WTC11 (cell line): ENCODE data around the gene DOC2A. TPM values are rescaled to one million over a fixed set of nuclear protein-coding genes. Genes with fewer than 3 reads are reported as not detected.

Source experiments
- ATAC-seq: fragments of 200-7000 bp; cut with Tn5 transposase; 2 replicates; pipeline ENCODE4 v1.10.0; 2021; ENCODE audit warnings: mild to moderate bottlenecking, moderate library complexity
- CTCF ChIA-PET: fragments of 300-600 bp; sonication (Branson Sonifier 250); formaldehyde crosslinking; loops from one replicate; lab custom pipeline; 2021; ENCODE audit warnings: antibody characterized with exemption; lab: Charles Lee
- POLR2A ChIA-PET: fragments of 350-600 bp; sonication (Branson Sonifier 250); formaldehyde crosslinking; loops from one replicate; lab custom pipeline; 2021; ENCODE audit warnings: antibody characterized with exemption; lab: Charles Lee
- DNase-seq: peaks from one replicate; pipeline ENCODE4 v3.0.0; 2021; ENCODE audit warnings: low spot score
- H3K27ac Mint-ChIP-seq: 2 replicates; pipeline ENCODE4 v1.8.0; 2021; ENCODE audit warnings: mixed read lengths
- H3K27me3 Mint-ChIP-seq: 2 replicates; pipeline ENCODE4 v1.8.0; 2021; ENCODE audit warnings: low read depth, mild to moderate bottlenecking, moderate library complexity, mixed read lengths
- H3K36me3 Mint-ChIP-seq: 2 replicates; pipeline ENCODE4 v1.8.0; 2021; ENCODE audit warnings: mixed read lengths
- H3K4me1 Mint-ChIP-seq: 2 replicates; pipeline ENCODE4 v1.8.0; 2022; ENCODE audit warnings: mixed read lengths
- H3K4me3 Mint-ChIP-seq: 2 replicates; pipeline ENCODE4 v1.8.0; 2021; ENCODE audit warnings: mild to moderate bottlenecking, moderate library complexity, mixed read lengths
- H3K9me3 Mint-ChIP-seq: 2 replicates; pipeline ENCODE4 v1.8.0; 2021; ENCODE audit warnings: mixed read lengths
- ATF1 ChIP-seq: sonication (generic); formaldehyde crosslinking; IDR thresholded peaks from 2 replicates; pipeline ENCODE4 v1.8.1; 2023; ENCODE audit warnings: mild to moderate bottlenecking, moderate library complexity, missing genetic modification reagents
- ATF6 ChIP-seq: sonication (generic); formaldehyde crosslinking; IDR thresholded peaks from 2 replicates; pipeline ENCODE4 v1.8.1; 2023; ENCODE audit warnings: mild to moderate bottlenecking, missing genetic modification reagents
- CREB1 ChIP-seq: sonication (generic); formaldehyde crosslinking; IDR thresholded peaks from 2 replicates; pipeline ENCODE4 v1.8.0; 2023; ENCODE audit warnings: mild to moderate bottlenecking, missing genetic modification reagents
- E2F1 ChIP-seq: sonication (generic); formaldehyde crosslinking; IDR thresholded peaks from 2 replicates; pipeline ENCODE4 v1.8.0; 2022; ENCODE audit warnings: mild to moderate bottlenecking, missing genetic modification reagents
- FOXK1 ChIP-seq: sonication (generic); formaldehyde crosslinking; IDR thresholded peaks from 2 replicates; pipeline ENCODE4 v1.8.0; 2022; ENCODE audit warnings: mild to moderate bottlenecking, moderate library complexity, missing genetic modification reagents
- FOXP4 ChIP-seq: sonication (generic); formaldehyde crosslinking; IDR thresholded peaks from 2 replicates; pipeline ENCODE4 v1.8.0; 2022; ENCODE audit warnings: mild to moderate bottlenecking, missing genetic modification reagents
- JUN ChIP-seq: sonication (generic); formaldehyde crosslinking; IDR thresholded peaks from 2 replicates; pipeline ENCODE4 v1.8.0; 2023; ENCODE audit warnings: mild to moderate bottlenecking, missing genetic modification reagents
- MAX ChIP-seq: sonication (generic); formaldehyde crosslinking; IDR thresholded peaks from 2 replicates; pipeline ENCODE4 v1.8.0; 2022; ENCODE audit warnings: mild to moderate bottlenecking, missing genetic modification reagents
- MYBL2 ChIP-seq: sonication (generic); formaldehyde crosslinking; IDR thresholded peaks from 2 replicates; pipeline ENCODE4 v1.8.1; 2023; ENCODE audit warnings: mild to moderate bottlenecking, moderate library complexity, missing genetic modification reagents
- OVOL2 ChIP-seq: fragments of 250-450 bp; sonication (Bioruptor Pico); IDR thresholded peaks from 2 replicates; pipeline ENCODE4 v1.9.0; 2021; ENCODE audit warnings: mild to moderate bottlenecking, borderline replicate concordance
- PREB ChIP-seq: sonication (generic); formaldehyde crosslinking; IDR thresholded peaks from 2 replicates; pipeline ENCODE4 v1.8.1; 2022; ENCODE audit warnings: mild to moderate bottlenecking, missing genetic modification reagents, moderate library complexity, borderline replicate concordance
- SMAD3 ChIP-seq: sonication (generic); formaldehyde crosslinking; IDR thresholded peaks from 2 replicates; pipeline ENCODE4 v1.8.0; 2022; ENCODE audit warnings: missing genetic modification reagents, mild to moderate bottlenecking, borderline replicate concordance
- SP1 ChIP-seq: sonication (generic); formaldehyde crosslinking; conservative IDR thresholded peaks from 2 replicates; pipeline ENCODE4 v1.8.1; 2022; ENCODE audit warnings: missing genetic modification reagents
- STAT6 ChIP-seq: sonication (generic); formaldehyde crosslinking; conservative IDR thresholded peaks from 2 replicates; pipeline ENCODE4 v1.8.1; 2023; ENCODE audit warnings: mild to moderate bottlenecking, low read depth, missing genetic modification reagents, moderate library complexity
- ZBTB21 ChIP-seq: sonication (generic); formaldehyde crosslinking; IDR thresholded peaks from 2 replicates; pipeline ENCODE4 v1.8.1; 2023; ENCODE audit warnings: mild to moderate bottlenecking, missing genetic modification reagents, borderline replicate concordance
- ZBTB43 ChIP-seq: sonication (generic); formaldehyde crosslinking; IDR thresholded peaks from 2 replicates; pipeline ENCODE4 v1.8.1; 2023; ENCODE audit warnings: mild to moderate bottlenecking, missing genetic modification reagents
- ZMAT4 ChIP-seq: fragments of 250-450 bp; sonication (Bioruptor Pico); IDR thresholded peaks from 2 replicates; pipeline ENCODE4 v1.9.0; 2021; ENCODE audit warnings: mild to moderate bottlenecking
- ZNF138 ChIP-seq: sonication (generic); formaldehyde crosslinking; conservative IDR thresholded peaks from 2 replicates; pipeline ENCODE4 v1.8.1; 2022; ENCODE audit warnings: mild to moderate bottlenecking, moderate library complexity, missing genetic modification reagents
- ZNF425 ChIP-seq: fragments of 250-450 bp; sonication (Bioruptor Pico); conservative IDR thresholded peaks from 2 replicates; pipeline ENCODE4 v1.9.0; 2021; ENCODE audit warnings: mild to moderate bottlenecking
- total RNA-seq: library from RNA; stranded (reverse); gene quantifications from 3 replicates; pipeline ENCODE4 v1.2.3, GENCODE V29; 2021

The DOC2A gene
- total RNA-seq, 1 experiment from 2014 or later, result 10.8 TPM

- TF ChIP-seq STAT6 (CRISPR knock-in tag) (no peak), ATF1 (CRISPR knock-in tag) (no peak), PREB (CRISPR knock-in tag) (no peak)
Observed at GRCh38 chr16:29972500-29972899, 38.3 kb downstream of the DOC2A start (continued).

- no peak overlapping the region for H3K27ac Mint-ChIP-seq
- no peak overlapping the region for H3K4me3 Mint-ChIP-seq
- no peak for ATAC-seq
- TF ChIP-seq ZNF138 (CRISPR knock-in tag) (no peak), FOXK1 (CRISPR knock-in tag) (no peak), SP1 (no peak), SMAD3 (CRISPR knock-in tag) (no peak), MYBL2 (CRISPR knock-in tag) (no peak)
- H3K27me3 Mint-ChIP-seq, result peaks cover 21% of the 10 kb centered on the region
- POLR2A ChIA-PET, result no interaction called here
- DNase-seq, result no peak
- CTCF ChIA-PET, result interaction anchor here (0.7 to 3.3 kb wide), 2 partner anchors 9 to 84 kb away, joined by 3 to 25 read pairs; partner anchors contain the start of gene TMEM219
- H3K4me1 Mint-ChIP-seq, result peaks cover 17% of the 10 kb centered on the region
- peaks cover 42% of the 10 kb centered on the region for H3K36me3 Mint-ChIP-seq
- H3K9me3 Mint-ChIP-seq, result peaks cover 17% of the 10 kb centered on the region
Observed at GRCh38 chr16:29971304-29971703, 39.5 kb downstream of the DOC2A start.

- ChIA-PET CTCF (no interaction called here), POLR2A (interaction anchor here (0.6 kb wide), 1 partner anchor 282 kb away, joined by 3 read pairs; no protein-coding TSS in a partner anchor)
- ATAC-seq (no peak), DNase-seq (no peak)
- Mint-ChIP-seq H3K4me1 (no peaks in the 10 kb centered on the region; the same call in 1 of the 2 replicates), H3K27me3 (peaks cover 18% of the 10 kb centered on the region), H3K27ac (no peak overlapping the region), H3K4me3 (no peak overlapping the region), H3K36me3 (peaks cover 42% of the 10 kb centered on the region), H3K9me3 (peaks cover 15% of the 10 kb centered on the region)
- TF ChIP-seq ZMAT4 (no peak), OVOL2 (CRISPR knock-in tag) (no peak), JUN (CRISPR knock-in tag) (no peak), ATF6 (no peak), ATF1 (CRISPR knock-in tag) (no peak), ZNF425 (CRISPR knock-in tag) (no peak), FOXP4 (CRISPR knock-in tag) (no peak), ZBTB43 (CRISPR knock-in tag) (no peak), E2F1 (CRISPR knock-in tag) (no peak), MAX (no peak), ZBTB21 (CRISPR knock-in tag) (no peak), CREB1 (no peak)
Observed at GRCh38 chr16:29968205-29968604, 42.6 kb downstream of the DOC2A start.
